ENCODE data around the gene CAPN3. TPM values are rescaled to one million over a fixed set of nuclear protein-coding genes. Genes with fewer than 3 reads are reported as not detected.

CAPN3 gene
- total RNA-seq, 4 donors from 2014 or later: 0.82 to 8.8 (median 5.8) TPM

- intact Hi-C loops (cut with DNase I): no loop called here
- Histone ChIP-seq H3K36me3 (peaks cover 0 to 48% (median 0%) of the 10 kb centered on the region in 3 donors), H3K27me3 (no peaks in the 10 kb centered on the region), H3K27ac (no peak overlapping the region), H3K4me1 (peaks cover 0 to 12% (median 9%) of the 10 kb centered on the region in 3 donors), H3K4me3 (no peak overlapping the region), H3K9me3 (no peaks in the 10 kb centered on the region)
- DNase-seq: no peak
- 82 to 89% methylated on average over 4 to 10 of the region's 12 CpGs for WGBS, 2 donors
- TF ChIP-seq, protein P1, sequence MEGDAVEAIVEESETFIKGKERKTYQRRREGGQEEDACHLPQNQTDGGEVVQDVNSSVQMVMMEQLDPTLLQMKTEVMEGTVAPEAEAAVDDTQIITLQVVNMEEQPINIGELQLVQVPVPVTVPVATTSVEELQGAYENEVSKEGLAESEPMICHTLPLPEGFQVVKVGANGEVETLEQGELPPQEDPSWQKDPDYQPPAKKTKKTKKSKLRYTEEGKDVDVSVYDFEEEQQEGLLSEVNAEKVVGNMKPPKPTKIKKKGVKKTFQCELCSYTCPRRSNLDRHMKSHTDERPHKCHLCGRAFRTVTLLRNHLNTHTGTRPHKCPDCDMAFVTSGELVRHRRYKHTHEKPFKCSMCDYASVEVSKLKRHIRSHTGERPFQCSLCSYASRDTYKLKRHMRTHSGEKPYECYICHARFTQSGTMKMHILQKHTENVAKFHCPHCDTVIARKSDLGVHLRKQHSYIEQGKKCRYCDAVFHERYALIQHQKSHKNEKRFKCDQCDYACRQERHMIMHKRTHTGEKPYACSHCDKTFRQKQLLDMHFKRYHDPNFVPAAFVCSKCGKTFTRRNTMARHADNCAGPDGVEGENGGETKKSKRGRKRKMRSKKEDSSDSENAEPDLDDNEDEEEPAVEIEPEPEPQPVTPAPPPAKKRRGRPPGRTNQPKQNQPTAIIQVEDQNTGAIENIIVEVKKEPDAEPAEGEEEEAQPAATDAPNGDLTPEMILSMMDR (IDR thresholded peaks at IDR 0.05): no peak
- TF ChIP-seq POLR2A (IDR thresholded peaks at IDR 0.05): no peak
Observed at GRCh38 chr15:42404461-42405235, 45.3 kb downstream of the CAPN3 start.

GRCh38 chr15:42405863-42406482 is 46.7 kb downstream of the CAPN3 start:
- Histone ChIP-seq H3K4me1 (peaks cover 0 to 12% (median 9%) of the 10 kb centered on the region in 3 donors), H3K36me3 (peaks cover 0 to 53% (median 2%) of the 10 kb centered on the region in 3 donors), H3K9me3 (no peaks in the 10 kb centered on the region), H3K4me3 (no peak overlapping the region), H3K27me3 (no peaks in the 10 kb centered on the region), H3K27ac (no peak overlapping the region)
- no peak for TF ChIP-seq POLR2A (IDR thresholded peaks at IDR 0.05)
- TF ChIP-seq, protein P1 (IDR thresholded peaks at IDR 0.05): no peak
- DNase-seq: no peak
- intact Hi-C loops (cut with DNase I): no loop called here
- 30 to 39% methylated on average over 6 of the region's 6 CpGs for WGBS, 2 donors

- no peak for DNase-seq
- no peak overlapping the region for H3K4me3 ChIP-seq
- WGBS, 2 donors: 61 to 74% methylated on average over 3 to 4 of the region's 4 CpGs
- H3K9me3 ChIP-seq: no peaks in the 10 kb centered on the region
- H3K4me1 ChIP-seq: peaks cover 0 to 12% (median 9%) of the 10 kb centered on the region in 3 donors
- TF ChIP-seq, protein P1 (IDR thresholded peaks at IDR 0.05): no peak
- TF ChIP-seq POLR2A (IDR thresholded peaks at IDR 0.05): no peak
- no peaks in the 10 kb centered on the region for H3K27me3 ChIP-seq
- no peak overlapping the region for H3K27ac ChIP-seq
- intact Hi-C loops (cut with DNase I): no loop called here
- peaks cover 10 to 53% (median 12%) of the 10 kb centered on the region in 3 donors for H3K36me3 ChIP-seq
Observed at GRCh38 chr15:42408178-42408577, 48.9 kb downstream of the CAPN3 start.

DNA sequence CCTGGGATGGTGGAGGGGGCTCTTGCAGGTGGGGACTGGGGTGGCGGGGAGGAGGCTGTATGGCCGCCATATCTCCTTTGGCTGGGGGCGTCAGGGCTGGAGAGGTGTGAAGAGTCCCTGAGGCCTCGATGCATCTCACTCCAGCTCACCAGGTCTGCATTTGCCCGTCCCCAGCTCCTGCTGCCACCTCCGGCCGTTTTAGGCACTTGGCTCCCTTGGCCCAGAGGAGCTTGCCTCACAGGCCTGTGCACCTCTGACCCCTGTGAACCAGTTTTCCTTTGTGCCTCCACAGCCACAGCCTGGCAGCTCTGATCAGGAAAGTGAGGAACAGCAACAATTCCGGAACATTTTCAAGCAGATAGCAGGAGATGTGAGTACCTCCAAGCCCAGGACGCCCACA is 49.7 kb downstream of the CAPN3 start:
- intact Hi-C loops (cut with DNase I): no loop called here
- H3K27ac ChIP-seq: no peak overlapping the region
- DNase-seq: no peak
- H3K36me3 ChIP-seq: peaks cover 10 to 48% (median 15%) of the 10 kb centered on the region in 3 donors
- no peaks in the 10 kb centered on the region for H3K9me3 ChIP-seq
- no peaks in the 10 kb centered on the region for H3K27me3 ChIP-seq
- no peak for TF ChIP-seq POLR2A (IDR thresholded peaks at IDR 0.05)
- TF ChIP-seq, protein P1 (IDR thresholded peaks at IDR 0.05): no peak
- 78% methylated on average over 5 of the region's 9 CpGs; no CpG with 5 or more reads in 1 of the 2 donors for WGBS, 2 donors
- H3K4me1 ChIP-seq: peaks cover 1 to 16% (median 9%) of the 10 kb centered on the region in 3 donors
- no peak overlapping the region for H3K4me3 ChIP-seq

DNA sequence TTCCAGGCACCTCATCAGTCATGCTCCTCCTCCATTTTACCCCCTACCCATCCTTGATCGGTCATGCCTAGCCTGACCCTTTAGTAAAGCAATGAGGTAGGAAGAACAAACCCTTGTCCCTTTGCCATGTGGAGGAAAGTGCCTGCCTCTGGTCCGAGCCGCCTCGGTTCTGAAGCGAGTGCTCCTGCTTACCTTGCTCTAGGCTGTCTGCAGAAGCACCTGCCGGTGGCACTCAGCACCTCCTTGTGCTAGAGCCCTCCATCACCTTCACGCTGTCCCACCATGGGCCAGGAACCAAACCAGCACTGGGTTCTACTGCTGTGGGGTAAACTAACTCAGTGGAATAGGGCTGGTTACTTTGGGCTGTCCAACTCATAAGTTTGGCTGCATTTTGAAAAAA is 52.6 kb downstream of the CAPN3 start:
- WGBS, 2 donors: 97% methylated on average over 6 to 7 of the region's 7 CpGs
- Histone ChIP-seq H3K4me3 (no peak overlapping the region), H3K9me3 (no peaks in the 10 kb centered on the region), H3K4me1 (peaks cover 0 to 11% (median 5%) of the 10 kb centered on the region in 3 donors), H3K36me3 (peaks cover 15 to 71% (median 26%) of the 10 kb centered on the region in 3 donors), H3K27ac (no peak overlapping the region), H3K27me3 (no peaks in the 10 kb centered on the region)
- DNase-seq: no peak
- TF ChIP-seq POLR2A (IDR thresholded peaks at IDR 0.05): no peak
- TF ChIP-seq, protein P1 (IDR thresholded peaks at IDR 0.05): no peak
- intact Hi-C loops (cut with DNase I): no loop called here

Data from esophagus squamous epithelium (tissue), 5 donors.